ENCODE data around the gene MOK.

DNA sequence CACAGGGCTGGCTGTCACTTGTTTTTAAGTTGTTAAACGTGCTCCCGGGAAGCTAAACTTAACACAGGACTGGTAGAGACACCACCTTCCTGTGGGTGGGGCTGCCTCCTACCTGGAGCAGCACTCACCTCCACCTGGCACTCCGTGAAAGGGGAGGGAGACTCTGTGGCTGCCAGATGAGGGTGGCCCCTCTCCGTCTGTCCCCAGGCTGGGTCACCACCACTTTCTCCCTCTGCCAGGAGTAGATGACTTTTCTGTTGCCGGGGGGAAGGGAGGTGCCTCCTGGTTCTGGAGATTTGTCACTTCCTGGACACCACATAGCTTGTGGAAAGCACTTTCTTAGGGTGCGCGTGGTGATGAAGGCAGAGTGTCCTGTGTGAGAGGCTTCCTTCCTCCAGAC is 83.9 kb downstream of the MOK start:
- TF ChIP-seq POLR2AphosphoS5 (IDR thresholded peaks at IDR 0.05) (no peak), POLR2A (IDR thresholded peaks at IDR 0.05; ENCODE audit: low read depth) (no peak), EP300 (IDR thresholded peaks at IDR 0.05) (no peak)
- TF ChIP-seq, protein P1, sequence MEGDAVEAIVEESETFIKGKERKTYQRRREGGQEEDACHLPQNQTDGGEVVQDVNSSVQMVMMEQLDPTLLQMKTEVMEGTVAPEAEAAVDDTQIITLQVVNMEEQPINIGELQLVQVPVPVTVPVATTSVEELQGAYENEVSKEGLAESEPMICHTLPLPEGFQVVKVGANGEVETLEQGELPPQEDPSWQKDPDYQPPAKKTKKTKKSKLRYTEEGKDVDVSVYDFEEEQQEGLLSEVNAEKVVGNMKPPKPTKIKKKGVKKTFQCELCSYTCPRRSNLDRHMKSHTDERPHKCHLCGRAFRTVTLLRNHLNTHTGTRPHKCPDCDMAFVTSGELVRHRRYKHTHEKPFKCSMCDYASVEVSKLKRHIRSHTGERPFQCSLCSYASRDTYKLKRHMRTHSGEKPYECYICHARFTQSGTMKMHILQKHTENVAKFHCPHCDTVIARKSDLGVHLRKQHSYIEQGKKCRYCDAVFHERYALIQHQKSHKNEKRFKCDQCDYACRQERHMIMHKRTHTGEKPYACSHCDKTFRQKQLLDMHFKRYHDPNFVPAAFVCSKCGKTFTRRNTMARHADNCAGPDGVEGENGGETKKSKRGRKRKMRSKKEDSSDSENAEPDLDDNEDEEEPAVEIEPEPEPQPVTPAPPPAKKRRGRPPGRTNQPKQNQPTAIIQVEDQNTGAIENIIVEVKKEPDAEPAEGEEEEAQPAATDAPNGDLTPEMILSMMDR (IDR thresholded peaks at IDR 0.05): no peak
